ENCODE data around the gene TMEM161B.
"Not testable (repeated sequence)": the region's sequence is repeated elsewhere in the genome, so short reads cannot be mapped to it uniquely, and the experiment has no call there.

Gene TMEM161B

DNA sequence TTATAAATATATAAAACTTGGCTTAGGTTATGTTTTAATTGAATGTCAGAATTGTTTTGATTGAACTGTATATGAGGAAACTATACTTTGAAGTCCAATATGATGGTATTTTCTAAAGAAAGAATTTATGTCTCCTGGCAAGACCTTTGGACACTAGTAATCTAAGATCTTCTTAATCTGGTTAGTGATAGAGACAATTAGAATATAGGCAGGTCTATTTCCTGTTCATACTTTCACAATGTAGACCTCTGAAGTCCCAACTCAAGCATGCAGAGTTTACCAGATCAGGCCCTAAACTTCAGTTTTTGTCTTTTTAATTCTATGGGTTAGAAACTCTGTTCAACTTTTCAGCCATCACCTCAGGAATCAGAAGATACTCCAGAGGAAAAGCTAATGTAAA is 6.9 kb upstream of the TMEM161B start:
- no peak for DNase-seq (ENCODE audit: low read depth in 1 of 2, low spot score in 1 of 2)
- Histone ChIP-seq H3K4me3 (replicated peaks; ENCODE audit: insufficient read depth, low read length) (no peak overlapping the region), H3K27ac (replicated peaks) (no peak overlapping the region), H3K27me3 (ENCODE audit: insufficient read depth, poor library complexity, severe bottlenecking) (no peaks in the 10 kb centered on the region)
- TF ChIP-seq, protein P1, sequence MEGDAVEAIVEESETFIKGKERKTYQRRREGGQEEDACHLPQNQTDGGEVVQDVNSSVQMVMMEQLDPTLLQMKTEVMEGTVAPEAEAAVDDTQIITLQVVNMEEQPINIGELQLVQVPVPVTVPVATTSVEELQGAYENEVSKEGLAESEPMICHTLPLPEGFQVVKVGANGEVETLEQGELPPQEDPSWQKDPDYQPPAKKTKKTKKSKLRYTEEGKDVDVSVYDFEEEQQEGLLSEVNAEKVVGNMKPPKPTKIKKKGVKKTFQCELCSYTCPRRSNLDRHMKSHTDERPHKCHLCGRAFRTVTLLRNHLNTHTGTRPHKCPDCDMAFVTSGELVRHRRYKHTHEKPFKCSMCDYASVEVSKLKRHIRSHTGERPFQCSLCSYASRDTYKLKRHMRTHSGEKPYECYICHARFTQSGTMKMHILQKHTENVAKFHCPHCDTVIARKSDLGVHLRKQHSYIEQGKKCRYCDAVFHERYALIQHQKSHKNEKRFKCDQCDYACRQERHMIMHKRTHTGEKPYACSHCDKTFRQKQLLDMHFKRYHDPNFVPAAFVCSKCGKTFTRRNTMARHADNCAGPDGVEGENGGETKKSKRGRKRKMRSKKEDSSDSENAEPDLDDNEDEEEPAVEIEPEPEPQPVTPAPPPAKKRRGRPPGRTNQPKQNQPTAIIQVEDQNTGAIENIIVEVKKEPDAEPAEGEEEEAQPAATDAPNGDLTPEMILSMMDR (IDR thresholded peaks at IDR 0.05; ENCODE audit: insufficient read depth, low read length), result no peak
- TF ChIP-seq, protein P2, sequence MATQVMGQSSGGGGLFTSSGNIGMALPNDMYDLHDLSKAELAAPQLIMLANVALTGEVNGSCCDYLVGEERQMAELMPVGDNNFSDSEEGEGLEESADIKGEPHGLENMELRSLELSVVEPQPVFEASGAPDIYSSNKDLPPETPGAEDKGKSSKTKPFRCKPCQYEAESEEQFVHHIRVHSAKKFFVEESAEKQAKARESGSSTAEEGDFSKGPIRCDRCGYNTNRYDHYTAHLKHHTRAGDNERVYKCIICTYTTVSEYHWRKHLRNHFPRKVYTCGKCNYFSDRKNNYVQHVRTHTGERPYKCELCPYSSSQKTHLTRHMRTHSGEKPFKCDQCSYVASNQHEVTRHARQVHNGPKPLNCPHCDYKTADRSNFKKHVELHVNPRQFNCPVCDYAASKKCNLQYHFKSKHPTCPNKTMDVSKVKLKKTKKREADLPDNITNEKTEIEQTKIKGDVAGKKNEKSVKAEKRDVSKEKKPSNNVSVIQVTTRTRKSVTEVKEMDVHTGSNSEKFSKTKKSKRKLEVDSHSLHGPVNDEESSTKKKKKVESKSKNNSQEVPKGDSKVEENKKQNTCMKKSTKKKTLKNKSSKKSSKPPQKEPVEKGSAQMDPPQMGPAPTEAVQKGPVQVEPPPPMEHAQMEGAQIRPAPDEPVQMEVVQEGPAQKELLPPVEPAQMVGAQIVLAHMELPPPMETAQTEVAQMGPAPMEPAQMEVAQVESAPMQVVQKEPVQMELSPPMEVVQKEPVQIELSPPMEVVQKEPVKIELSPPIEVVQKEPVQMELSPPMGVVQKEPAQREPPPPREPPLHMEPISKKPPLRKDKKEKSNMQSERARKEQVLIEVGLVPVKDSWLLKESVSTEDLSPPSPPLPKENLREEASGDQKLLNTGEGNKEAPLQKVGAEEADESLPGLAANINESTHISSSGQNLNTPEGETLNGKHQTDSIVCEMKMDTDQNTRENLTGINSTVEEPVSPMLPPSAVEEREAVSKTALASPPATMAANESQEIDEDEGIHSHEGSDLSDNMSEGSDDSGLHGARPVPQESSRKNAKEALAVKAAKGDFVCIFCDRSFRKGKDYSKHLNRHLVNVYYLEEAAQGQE (IDR thresholded peaks at IDR 0.05; ENCODE audit: insufficient replicate concordance, low read depth), result no peak
- TF ChIP-seq POLR2AphosphoS5 (IDR thresholded peaks at IDR 0.05; ENCODE audit: low read depth) (no peak), GABPA (IDR thresholded peaks at IDR 0.05; ENCODE audit: low read depth) (no peak), SPI1 (IDR thresholded peaks at IDR 0.05; ENCODE audit: borderline replicate concordance, low read depth) (no peak)

DNA sequence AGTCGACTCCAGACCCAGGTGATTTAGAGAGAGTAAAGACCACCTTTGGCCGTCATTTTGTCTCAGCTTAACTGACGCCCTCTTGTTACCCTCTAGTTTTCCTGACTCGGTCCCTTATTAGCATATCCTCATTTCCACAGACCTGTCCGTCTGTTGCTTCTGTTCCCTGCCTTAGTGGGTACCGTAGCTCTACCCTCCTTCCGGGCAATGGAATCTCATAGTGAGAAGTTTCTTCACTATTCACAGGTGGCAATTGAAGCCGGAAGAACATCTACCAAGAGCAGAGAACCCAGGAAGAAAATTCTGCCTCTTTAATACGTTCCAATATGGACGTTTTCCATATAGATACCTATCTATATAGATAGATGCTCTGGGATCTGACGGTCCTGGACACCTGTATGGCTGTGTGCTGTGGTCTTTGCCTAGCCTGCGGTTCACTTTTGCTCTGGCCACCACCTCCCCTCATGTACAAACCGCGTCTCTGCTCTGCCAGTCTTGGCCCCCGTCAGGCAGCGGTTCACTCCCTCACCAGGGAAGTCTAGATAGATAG is 652 bp upstream of the TMEM161B start:
- peak in 1 of 2 experiments; percentile 18 for DNase-seq (ENCODE audit: low read depth in 1 of 2, low spot score in 1 of 2)
- Histone ChIP-seq H3K27ac (replicated peaks) (peak overlapping the region; percentile 77), H3K27me3 (ENCODE audit: insufficient read depth, poor library complexity, severe bottlenecking) (no peaks in the 10 kb centered on the region), H3K4me3 (replicated peaks; ENCODE audit: insufficient read depth, low read length) (peak overlapping the region; percentile 83)
- TF ChIP-seq, protein P2 (IDR thresholded peaks at IDR 0.05; ENCODE audit: insufficient replicate concordance, low read depth), result no peak
- TF ChIP-seq SPI1 (IDR thresholded peaks at IDR 0.05; ENCODE audit: borderline replicate concordance, low read depth) (no peak), POLR2AphosphoS5 (IDR thresholded peaks at IDR 0.05; ENCODE audit: low read depth) (no peak), GABPA (IDR thresholded peaks at IDR 0.05; ENCODE audit: low read depth) (no peak)
- TF ChIP-seq, protein P1 (IDR thresholded peaks at IDR 0.05; ENCODE audit: insufficient read depth, low read length), result no peak

DNA sequence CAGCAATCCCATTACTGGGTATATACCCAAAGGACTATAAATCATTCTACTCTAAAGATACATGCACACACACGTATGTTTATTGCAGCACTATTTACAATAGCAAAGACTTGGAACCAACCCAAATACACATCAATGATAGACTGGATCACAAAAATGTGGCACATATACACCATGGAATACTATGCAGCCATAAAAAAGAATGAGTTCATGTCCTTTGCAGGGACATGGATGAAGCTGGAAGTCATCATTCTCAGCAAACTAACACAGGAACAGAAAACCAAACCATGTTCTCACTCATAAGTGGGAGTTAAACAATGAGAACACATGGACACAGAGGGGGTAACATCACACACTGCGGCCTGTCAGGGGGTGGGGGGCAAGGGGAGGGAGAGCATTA is 4.1 kb downstream of the TMEM161B start:
- H3K4me3 ChIP-seq (replicated peaks; ENCODE audit: insufficient read depth, low read length); H3K27ac ChIP-seq (replicated peaks); DNase-seq (ENCODE audit: low read depth in 1 of 2, low spot score in 1 of 2); H3K27me3 ChIP-seq (ENCODE audit: insufficient read depth, poor library complexity, severe bottlenecking): not testable (repeated sequence)

DNA sequence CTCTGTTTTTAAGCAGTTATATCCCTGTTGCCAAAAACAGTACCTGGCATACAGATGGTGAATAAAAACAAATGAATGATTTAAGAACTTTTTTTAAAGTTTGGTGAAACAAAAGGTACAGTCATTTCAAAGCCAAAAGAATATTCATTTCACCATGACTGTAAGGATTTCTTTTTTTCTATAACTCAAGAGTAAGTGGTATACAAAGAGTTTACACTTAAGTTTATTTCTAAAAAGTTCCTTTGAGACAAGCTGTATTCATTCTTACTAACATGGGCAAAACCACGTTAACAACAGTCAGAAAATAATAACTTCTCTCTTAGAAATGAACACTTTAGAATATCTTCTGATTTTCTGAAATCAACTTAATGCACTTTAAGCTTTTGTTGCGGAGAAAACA is 5.3 kb downstream of the TMEM161B start:
- DNase-seq (ENCODE audit: low read depth in 1 of 2, low spot score in 1 of 2), result no peak
- Histone ChIP-seq H3K27me3 (ENCODE audit: insufficient read depth, poor library complexity, severe bottlenecking) (no peaks in the 10 kb centered on the region), H3K27ac (replicated peaks) (no peak overlapping the region), H3K4me3 (replicated peaks; ENCODE audit: insufficient read depth, low read length) (no peak overlapping the region)
- TF ChIP-seq POLR2AphosphoS5 (IDR thresholded peaks at IDR 0.05; ENCODE audit: low read depth) (no peak), GABPA (IDR thresholded peaks at IDR 0.05; ENCODE audit: low read depth) (no peak), SPI1 (IDR thresholded peaks at IDR 0.05; ENCODE audit: borderline replicate concordance, low read depth) (no peak)
- TF ChIP-seq, protein P1 (IDR thresholded peaks at IDR 0.05; ENCODE audit: insufficient read depth, low read length), result no peak
- TF ChIP-seq, protein P2 (IDR thresholded peaks at IDR 0.05; ENCODE audit: insufficient replicate concordance, low read depth), result no peak

Data from HL-60 (cell line).